Stimulated activated CD4-positive, alpha-beta T cell treated with anti-CD3 and anti-CD28 coated beads, TNF-alpha, amount 100 ng/mL, for 24 hours (primary cell): ENCODE results near the gene FAM3A.

Experiments used
- DNase-seq, 3 experiments: peaks; one replicate each; pipeline ENCODE4 v3.0.0-alpha.2; 2020; ENCODE audit warnings: low read depth in 3 of 3

FAM3A gene

GRCh38 chrX:154534526-154535322 lies 18.7 kb upstream of the FAM3A start:
- DNase-seq: peak; percentile 69 to 82 (median 70)

DNA sequence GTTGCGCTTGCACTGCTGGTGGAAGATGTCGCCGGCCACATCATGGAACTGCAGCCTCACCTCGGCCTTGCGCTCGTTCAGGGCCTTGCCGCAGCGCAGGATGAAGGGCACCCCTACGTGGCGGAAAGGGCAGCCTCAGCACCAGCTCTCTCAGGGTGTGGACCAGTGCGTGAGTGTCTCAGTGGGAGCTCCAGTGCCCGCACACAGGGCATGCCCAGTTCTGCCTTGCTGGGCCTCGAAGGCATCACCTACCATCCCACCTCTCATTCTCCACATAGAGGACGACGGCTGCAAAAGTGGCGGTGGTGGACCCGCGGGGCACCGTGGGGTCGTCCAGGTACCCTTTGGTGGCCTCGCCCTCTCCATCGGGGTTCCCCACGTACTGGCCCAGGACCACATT lies 16.7 kb upstream of the FAM3A start:
- DNase-seq: no peak

GRCh38 chrX:154531626-154532025 lies 15.6 kb upstream of the FAM3A start:
- DNase-seq: no peak

DNA sequence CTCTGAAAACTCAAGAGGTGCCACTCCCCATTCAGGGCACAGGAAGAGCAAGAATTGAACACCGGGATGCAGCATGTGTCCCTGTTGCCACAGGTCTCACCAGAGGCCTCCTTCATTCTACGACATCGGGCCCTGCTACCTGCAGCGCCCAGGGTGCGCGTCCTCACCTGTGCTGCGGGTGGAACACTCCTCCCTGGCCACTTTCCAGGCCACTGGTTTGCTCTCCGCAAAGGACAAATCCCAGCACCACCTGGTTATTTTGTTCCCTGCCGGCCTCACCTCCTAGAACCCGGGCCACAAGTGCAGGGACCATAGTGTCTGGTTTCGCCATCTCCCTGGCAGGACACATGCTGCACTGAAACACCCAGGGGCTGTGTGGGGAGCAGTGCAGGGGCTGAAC lies 14.3 kb upstream of the FAM3A start:
- no peak for DNase-seq

DNA sequence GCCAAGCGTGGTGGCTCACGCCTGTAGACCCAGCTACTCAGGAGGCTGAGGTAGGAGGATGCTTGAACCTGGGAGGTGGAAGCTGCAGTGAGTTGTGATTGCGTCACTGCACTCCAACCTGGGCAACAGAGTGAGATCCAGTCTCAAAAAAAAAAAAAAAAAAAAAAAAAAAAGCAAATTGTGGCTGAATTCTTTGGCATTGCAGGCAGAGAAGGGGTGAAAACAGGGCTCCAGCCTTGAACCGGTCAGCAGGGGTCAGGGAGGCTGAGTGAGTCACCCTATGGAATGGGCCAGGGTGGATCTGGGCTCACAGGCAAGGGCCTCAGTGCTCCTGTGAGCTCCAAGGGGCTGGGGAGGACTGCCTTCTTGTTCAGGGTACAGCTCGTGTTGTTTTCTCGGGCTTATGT lies 13.2 kb upstream of the FAM3A start:
- no peak for DNase-seq

DNA sequence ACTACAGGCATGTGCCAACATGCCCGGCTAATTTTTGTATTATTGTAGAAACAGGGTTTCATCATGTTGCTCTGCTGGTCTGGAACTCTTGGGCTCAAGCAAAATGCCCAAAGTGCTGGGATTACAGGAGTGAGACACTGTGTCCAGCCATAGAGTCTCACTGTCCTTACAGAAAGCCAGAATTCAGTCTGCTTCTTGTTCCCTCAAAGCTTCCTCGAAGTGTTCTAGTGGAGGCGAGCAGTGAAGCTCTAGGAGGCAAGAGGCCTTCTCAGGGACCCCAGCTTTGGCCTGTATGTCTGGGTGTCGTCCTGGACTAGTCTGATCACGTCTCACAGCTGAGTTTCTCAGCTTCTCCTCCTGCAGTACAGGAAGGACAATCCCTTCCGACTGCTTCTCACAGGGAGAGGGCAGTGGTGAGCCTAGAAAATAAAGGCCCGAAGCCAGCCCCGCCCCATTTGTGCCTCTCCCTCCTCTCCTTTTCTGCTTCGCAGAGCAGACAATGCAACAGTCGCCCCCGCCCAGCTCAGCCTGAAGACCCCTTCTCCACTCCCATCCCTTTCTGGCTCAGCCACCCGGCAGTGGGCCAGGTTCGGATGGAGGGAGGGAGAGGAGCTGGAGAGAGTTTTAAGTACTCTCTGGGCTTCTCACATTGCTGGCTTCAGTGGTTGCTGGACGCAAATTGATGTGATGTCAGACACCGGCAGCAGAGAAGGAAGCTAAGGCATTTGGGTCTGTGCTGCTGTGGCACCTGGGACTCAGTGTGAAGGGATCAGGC lies 11.1 kb upstream of the FAM3A start:
- peak in 1 of 3 experiments; percentile 66 for DNase-seq

DNA sequence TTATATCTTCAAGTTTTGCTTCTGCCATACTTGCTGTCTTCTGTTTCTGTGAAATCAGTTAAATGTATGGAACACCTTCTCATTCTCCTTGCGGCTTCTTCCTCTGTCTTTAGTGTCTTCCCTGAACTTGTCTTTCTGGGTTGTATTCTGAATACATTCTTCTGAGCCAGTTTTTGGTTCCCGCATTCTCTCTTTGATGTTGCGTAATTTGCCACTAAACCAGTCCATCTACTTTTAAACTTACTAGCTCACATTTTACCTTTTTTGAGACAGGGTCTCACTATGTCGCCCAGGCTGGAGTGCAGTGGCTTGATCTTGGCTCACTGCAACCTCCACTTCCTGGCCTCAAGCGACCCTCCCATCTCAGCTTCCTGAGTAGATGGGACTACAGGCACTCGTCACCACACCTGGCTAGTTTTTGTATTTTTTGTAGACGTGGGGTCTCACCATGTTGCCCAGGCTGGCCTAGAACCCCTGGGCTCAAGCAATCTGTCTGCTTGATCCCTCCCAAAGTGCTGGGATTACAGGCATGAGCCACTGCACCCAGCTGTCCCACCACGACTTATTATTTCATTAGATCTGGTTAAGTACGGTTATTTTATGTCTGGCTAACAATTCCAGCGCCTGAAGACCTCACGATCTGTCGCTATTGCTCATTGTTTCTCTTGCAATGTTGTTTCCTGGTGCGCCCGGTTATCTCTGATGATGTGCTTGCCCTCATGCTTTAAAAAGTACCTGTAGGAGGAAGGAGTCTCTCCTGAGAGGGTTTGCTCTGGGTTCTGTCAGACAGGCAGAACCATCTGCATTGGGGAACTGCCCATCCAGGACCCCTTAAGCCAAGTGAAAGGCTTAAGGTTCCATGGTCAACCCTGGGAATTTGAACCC lies 9.8 kb upstream of the FAM3A start:
- DNase-seq: no peak

- DNase-seq: no peak
Observed at GRCh38 chrX:154519389-154519788, 3.4 kb upstream of the FAM3A start.

- DNase-seq: no peak
Observed at GRCh38 chrX:154517101-154517781, 1.2 kb upstream of the FAM3A start.

GRCh38 chrX:154516656-154517100 lies 646 bp upstream of the FAM3A start:
- no peak for DNase-seq

GRCh38 chrX:154515090-154515965 lies 704 bp downstream of the FAM3A start:
- DNase-seq: peak in 1 of 3 experiments; percentile 15

DNA sequence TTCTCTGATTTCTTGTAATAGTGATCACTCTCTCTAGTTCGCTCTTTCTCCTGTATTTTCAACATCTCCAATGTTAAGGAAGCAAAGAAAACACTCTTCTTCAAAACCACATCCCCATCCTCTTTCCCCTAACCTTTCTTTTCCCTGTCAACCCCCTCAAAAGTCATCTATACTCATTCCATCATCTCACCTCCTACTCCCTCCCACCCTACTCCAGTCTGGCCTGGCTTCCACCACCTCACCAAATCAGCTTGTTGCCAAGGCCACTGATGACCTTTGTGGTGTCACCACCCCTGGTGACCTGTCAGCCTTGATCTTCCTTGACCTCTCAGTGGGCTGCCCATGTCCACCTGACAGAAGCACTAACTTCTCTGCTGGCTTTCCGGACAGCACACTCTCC lies 2.3 kb downstream of the FAM3A start:
- no peak for DNase-seq

DNA sequence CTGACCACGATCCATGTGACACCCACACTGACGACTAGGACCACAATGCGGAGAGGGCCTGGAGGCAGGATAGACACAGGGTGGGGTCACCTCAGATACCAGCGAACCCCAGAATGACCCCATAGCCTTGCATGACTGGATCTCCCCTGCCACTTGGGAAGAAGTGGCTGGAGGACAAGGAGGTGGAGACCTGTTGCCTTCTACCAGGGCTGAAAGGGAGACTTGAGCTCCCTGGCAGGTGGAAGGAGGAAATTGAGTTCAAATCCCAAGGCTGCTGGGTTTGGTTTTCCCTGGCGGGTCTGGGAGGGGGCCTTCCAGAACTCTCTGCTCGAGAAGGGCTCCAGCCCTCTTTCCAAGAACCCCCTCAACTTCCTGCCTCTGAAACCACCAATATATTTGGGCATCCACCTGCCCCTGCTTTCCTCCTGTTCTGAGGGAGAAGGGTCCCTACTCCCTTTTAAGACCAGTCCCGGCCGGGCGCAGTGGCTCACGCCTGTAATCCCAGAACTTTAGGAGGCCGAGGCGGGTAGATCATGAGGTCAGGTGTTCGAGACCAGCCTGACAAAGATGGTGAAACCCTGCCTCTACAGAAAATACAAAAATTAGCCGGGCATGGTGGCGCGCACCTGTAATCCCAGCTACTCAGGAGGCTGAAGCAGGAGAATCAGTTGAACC lies 3.0 kb downstream of the FAM3A start:
- DNase-seq: no peak

DNA sequence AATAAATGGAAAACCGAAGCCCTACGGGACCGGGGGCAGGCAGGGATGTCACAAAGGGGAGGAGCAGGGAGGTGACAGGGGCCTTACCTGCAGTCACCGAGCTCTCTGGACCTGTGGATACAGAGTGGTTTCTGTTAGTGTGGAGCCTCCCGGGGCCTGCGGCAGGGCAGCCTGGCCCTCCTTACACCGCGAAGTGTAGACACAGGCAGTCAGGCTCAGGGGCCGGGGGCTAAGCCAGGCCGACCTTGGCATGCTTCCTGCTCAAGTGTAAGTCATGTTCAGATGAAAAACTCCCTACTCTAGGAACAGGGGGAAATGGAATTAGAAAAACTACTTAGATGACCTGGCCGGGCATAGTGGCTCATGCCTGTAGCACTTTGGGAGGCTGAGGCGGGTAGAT lies 4.3 kb downstream of the FAM3A start:
- DNase-seq: no peak

- no peak for DNase-seq
Observed at GRCh38 chrX:154509455-154509854, 6.6 kb downstream of the FAM3A start.

DNA sequence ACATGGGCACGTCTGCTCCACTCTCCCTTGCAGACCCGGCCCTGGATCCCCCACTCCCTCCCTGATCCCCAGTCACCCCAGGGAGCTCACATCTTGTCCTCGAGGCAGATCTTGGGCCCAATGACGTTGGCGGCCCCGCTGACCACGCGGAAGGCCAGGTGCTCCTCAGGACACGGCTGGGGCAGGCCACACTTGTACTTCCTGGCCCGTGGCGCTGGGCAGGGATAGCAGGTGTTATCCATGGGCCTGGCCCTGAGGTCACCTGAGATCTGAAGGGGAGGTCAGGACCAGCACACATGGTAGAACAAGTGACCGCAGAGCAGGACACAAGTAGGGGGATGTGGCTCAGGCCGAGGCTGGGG lies 7.7 kb downstream of the FAM3A start:
- DNase-seq: no peak

- DNase-seq: no peak
Observed at GRCh38 chrX:154507673-154508383, 8.2 kb downstream of the FAM3A start.

DNA sequence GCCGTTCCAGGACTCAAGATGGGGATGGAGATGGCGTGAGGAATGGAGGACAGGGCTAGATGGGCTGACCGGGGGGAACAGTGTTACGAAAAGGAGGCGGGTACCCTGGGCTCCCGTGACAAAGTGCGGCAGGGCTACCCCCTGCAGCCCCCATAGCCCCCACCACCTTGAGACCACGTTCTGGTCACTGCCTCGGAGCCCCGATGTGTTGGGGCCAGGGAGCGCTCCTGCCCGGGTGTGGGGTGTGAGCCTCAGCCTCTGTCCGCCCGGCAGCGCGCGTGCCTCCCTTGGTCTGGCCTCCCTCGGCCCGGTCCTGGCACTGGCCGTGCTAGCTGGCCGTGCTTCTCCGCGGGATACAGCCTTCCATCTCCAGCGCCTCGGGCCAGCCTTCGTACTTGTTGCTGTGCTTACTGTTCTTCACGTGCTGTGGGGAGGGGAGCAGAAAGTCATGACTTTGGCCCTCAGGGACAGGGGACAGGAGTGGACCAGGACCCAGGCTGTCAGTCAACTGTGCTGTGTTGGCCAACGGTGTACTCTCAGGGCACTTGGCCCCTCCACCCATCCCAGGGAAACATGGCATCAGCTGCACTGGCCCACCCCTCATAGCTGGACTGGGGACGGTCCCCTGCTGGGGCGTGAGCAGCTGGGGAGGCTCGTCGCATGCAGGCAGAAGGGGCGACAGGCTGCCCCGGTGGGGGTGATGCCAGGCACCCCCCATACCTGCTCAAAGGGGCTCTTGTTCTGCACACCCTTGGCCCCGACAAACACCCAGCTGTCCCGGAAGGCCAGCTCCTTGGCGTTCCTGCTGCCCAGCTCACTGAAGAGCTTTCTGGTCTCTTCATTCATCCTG lies 9.3 kb downstream of the FAM3A start:
- no peak for DNase-seq
